Breast epithelium (tissue), 3 donors: ENCODE results near the gene TMEM191C.
"Not testable (repeated sequence)": the region's sequence is repeated elsewhere in the genome, so short reads cannot be mapped to it uniquely, and the experiment has no call there.

ENCODE experiments used
- CTCF ChIP-seq, 3 donors: fragments of 450-650 bp; IDR thresholded peaks; one replicate each; pipeline ENCODE4 v1.5.1; 2016 to 2017; ENCODE audit warnings: antibody characterized with exemption in 3 of 3, mild to moderate bottlenecking in 3 of 3, moderate library complexity in 3 of 3
- POLR2A ChIP-seq: fragments of 450-650 bp; IDR thresholded peaks from one replicate; pipeline ENCODE4 v1.6.1; 2016; ENCODE audit warnings: antibody characterized with exemption, mild to moderate bottlenecking, moderate library complexity

- TF ChIP-seq CTCF (IDR thresholded peaks at IDR 0.05); POLR2A: not testable (repeated sequence)
These were observed 30.8 kb downstream of the TMEM191C start for GRCh38 chr22:21497984-21498383.
